Glomerular endothelial cell (primary cell): Measurements from ENCODE around the gene NPHS1. TPM values are rescaled to one million over a fixed set of nuclear protein-coding genes. Genes with fewer than 3 reads are reported as not detected.
"Not testable (repeated sequence)": the region's sequence is repeated elsewhere in the genome, so short reads cannot be mapped to it uniquely, and the experiment has no call there.

Experiments used
- DNase-seq: peaks from one replicate; pipeline ENCODE4 v3.0.0-alpha.2; 2011; ENCODE audit warnings: low read depth, low spot score; ENCODE audit errors: extremely low read depth
- total RNA-seq: library from RNA; depleted of rRNA; stranded (reverse); fragments of >200 nt; gene quantifications from 2 replicates; pipeline ENCODE4 v1.2.3, GENCODE V29; 2015

NPHS1 gene
- total RNA-seq, 1 donor from 2014 or later: not detected

DNA sequence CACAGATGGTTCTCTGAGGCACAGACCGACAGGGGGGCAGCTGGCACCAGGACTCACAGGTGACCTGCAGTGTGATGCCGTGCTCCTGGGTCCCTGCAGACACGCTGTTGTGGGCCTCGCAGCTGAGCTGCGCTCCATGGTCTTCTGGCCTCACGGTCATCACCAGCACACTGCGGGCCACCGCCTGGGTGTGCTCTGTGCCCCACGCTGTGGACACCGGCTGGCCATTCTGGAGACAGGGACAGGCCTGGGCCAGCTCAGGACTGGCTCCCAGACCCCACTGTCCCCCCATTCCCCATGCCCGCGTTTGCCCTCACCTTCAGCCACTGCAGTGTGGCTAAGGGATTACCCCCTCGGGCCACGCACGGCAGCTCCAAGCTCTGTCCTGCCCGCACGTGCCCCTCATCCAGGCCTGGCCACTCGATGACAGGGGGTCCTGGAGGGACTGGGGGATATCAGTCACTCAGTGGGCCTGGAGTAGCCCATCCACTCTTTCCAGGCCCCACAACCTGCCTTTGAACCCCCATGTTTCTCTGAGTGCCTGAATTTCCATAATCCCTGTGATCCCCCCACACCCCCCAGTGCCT, 3.3 kb downstream of the NPHS1 start:
- no peak for DNase-seq

DNA sequence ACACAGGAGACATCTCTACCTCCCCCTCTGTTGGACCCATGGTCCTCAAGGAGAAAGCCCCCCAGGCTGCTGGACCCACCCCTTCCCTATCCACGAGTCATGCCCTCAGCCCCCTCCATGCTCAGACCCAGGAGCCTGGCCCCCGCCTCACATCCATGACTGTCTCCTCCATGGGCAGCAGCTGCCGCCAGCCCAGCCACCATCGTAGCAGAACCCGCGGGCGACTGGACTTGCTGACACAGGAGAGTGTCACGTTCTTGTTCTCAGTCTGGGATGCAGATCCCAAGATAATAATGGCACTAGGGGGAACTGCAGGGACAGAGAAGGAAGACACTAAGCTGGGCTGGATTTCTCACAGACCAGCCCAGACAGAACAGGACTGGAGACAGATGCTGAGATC, 3.8 kb downstream of the NPHS1 start:
- no peak for DNase-seq

DNA sequence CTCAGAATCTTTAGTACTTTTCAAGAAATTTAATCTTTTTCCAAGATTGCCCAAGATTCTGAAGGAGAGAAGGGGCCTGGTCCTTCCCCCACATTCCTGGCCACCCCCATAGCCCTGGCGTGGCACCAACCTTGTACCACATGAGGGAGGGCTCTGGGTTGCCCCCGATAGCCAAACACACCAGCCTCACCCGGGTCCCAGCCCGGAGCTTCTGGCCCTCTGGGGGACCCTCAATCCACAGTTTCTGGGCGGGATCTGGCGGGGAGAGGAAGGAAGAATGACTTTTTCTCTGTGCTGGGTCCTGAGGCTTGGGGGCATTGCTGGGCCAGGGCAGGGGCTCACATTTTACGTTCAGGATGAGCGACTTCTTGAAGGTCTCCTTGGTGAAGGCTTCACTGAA, 4.4 kb downstream of the NPHS1 start:
- no peak for DNase-seq

DNA sequence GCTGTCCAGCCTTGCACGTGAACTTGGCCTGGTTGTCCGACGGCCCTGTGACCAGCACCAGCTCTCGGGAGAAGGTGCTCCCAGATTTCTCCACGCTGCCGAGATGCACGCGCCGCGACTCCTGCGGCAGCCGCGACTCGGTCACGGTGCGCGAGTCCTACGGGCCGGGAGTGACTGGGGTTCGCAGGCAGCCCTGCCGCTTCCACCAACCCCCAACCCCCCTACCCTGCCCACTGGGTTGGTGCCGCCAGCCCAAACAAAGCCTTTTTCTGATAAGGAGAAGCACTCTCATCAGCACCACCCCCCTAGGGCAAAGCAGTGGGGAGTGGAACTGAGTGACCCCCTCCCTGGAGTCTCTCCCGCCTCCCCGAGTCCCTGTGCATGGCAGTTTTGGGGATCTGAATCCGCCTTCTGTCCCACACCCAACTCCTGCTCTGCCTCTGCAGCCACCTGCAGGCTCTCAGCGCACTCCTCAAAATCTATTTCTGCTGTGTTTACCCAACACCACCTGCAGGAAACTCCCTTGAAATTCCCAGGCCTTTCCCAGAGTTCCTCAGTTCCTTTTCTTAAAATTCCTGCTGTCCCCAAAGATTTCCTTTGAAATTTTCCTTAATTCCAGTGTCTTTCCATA, 6.2 kb downstream of the NPHS1 start:
- no peak for DNase-seq

DNA sequence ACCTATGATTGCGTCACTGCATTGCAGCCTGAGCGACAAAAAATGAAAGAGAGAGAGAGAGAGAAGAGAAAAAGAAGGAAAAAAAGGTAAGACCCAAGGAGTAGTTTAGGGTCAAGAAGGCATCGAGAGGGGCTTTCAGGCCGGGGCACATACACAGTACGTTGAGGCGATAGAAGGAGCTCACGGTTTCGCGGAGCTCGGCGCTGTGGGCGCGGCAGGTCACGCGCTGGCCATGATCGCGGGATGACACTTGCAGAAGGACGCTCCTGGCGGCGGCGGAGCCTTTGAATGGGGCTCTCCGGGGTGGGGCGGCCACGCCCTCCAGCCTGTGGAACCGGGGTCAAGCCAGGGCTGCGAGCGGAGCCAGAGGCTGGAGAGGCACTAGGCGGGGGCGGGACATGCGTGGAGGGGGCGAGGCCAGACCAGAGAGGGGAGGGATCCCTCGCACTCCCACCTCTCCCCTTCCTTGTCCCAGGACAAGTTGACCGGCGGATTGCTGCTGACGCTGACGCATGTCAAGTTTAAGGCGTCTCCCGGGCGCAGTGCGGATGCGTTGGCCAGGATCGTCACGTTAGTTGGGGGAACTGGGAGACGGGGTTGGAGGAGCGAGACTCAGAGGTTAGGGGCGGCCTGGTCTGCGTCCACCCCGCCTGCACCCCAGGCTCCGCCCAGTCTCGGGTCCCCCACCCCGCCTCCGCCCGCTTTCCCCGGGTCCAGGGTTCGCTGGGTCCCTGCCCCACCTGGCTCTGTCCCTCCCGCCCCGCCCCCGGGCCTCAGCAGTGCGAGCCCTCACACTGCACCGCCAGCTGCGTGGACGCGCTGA, 6.9 kb downstream of the NPHS1 start:
- DNase-seq: no peak

DNA sequence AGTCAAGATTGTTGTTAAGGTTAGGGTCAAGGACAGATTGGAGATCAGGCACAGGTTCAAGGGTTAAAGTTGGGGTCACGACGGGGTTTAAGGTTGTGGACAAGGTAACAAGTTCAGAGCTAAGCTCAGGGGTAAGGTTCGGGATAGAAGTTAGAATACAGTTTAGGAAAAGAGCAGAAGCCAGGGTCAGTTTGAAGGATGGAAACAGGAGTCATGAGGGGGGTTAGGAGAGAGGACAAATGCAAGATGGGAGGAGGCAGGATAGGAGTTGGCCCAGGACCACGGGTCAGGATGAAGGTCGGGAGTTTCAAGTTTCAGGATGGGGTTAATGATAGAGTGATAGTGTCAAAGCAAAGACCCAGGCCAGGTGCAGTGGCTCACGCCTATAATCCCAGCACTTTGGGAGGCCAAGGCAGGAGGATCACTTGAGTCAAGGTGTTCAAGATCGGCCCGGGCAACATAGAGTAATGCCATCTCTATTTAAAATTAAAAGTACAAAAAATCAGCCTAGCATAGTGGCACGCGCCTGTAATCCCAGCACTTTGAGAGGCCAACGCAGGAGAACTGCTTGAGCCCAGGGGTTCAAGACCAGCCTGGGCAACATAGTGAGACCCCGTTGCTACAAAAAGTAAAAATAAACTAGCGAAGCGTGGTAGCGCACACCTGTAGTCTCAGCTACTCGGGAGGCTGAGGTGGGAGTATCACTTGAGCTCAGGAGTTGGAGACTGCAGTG, 7.7 kb downstream of the NPHS1 start:
- no peak for DNase-seq

DNA sequence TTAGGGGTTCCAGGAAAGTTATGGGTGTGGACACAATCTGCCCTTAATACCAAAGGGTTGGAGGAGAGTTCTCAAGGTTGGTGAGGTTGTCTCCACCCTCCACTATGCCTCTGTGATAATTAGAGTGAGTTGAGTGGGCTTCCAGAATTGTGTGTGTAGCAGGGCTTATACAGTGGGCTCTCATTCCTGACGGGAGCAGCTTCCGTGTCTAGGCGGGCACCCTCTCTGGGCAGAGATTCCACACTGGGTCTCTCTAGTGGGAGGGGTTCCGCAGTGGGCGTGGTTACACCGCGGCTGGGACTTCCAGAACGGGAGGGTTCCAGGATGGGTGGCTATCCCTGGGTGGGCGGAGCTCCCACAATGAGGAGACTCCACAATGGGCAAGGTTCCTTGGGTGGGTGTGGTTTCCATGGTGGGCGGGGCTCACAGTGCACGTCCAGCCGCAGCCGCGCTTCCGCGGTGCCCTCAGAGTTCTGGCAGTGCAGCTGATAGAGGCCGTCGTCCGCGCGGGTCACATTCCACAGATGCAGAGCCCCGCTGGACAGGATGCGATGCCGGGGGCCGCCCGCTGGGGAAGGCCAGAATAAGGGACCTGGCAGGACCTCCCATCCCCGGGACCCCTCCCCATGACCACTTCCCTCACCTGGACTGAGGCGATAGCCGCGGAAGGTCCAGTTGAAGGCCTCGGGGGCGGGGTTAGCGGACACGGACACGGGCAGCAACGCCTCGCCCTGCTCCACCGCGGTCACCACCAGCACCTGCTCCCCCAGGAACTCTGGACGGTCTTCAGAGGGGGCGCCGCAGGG, 8.4 kb downstream of the NPHS1 start:
- DNase-seq: no peak

DNA sequence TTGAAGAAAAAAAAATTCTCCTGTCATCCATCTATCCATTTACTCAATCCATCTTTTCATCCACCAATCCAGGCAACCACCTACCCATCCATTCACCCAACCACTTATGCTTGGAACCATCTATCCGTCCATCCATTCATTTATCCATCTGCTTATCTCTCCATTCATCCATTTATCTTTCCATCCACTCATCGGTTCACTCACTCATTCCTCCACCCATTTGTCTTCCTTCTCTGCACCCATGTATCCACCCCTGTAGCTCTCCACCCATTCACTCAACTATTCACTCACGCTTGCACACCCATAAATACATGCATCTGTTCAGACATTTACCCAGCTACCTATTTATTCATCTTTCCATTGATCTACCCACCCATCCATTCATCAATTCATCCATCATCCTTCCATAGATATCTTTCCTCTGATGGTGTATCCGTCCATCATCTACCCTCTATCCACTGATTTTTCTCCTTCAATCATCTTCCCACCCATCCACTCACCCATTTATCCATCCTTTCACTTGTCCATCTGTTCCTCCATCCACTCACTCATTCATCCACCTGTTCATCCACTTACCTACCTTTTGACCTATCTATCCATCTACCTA, 9.5 kb downstream of the NPHS1 start:
- DNase-seq: no peak

DNA sequence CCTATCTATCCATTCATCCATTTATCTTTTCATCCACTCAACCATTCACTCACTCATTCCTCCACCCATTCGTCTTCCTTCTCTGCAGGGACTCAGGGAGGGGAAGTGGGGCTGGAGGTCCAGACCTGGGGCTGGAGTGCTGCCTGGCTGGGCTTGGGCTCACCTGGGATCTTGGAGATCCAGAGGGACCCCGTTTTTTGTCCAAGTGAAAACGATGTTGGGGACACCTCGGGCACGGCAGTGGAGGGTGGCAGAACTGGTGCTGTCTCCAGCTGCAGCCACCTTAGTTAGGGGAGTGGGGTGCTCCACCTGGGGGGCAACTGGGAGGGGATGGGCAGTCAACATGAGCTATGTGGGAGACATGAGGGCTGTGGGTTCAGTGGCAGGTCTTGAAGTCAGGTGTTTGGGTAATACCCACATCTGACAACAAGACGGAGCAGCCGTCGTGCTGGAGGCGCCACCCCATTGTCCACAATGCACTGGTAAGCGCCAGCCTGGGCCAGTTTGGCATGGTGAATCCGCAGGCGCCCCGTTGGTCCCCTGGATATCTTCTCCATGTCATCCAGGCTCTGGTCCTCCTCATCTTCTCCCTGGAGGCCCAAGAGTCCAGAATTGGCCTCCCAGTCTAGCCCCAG, 10.2 kb downstream of the NPHS1 start:
- DNase-seq: no peak

DNA sequence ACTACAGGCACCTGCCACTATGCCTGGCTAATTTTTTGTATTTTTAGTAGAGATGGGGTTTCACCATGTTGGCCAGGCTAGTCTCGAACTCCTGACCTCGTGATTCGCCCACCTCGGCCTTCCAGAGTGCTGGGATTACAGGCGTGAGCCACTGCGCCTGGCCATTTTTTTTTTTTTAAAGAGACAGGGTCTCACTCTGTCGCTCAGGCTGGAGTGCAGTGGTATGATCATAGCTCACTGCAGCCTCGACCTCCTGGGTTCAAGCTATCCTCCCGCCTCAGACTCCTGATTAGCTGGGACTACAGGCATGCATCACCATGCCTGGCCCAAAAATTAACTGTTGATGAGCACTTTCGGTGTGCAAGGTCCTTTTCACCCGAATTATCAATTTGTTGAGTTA, 16.2 kb downstream of the NPHS1 start:
- not testable (repeated sequence) for DNase-seq

DNA sequence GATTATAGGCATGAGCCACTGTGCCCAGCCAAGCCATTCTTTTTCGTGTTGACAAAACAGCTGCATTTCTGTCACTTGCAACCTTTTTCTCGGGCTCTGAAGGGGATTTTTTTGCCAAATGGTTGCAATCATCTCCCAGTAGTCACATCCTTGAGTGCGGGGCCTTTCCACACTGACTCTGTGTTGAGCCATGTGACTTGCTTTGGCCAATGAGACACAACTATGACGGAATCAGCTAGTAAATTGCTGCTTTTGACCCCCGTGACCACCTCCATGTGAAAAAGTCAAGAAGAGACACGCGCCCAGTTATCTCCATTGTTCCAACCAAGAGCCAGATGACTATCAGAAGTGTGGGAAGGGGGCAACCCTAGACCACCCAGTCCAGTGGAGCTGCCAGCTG, 18.3 kb downstream of the NPHS1 start:
- DNase-seq: no peak

DNA sequence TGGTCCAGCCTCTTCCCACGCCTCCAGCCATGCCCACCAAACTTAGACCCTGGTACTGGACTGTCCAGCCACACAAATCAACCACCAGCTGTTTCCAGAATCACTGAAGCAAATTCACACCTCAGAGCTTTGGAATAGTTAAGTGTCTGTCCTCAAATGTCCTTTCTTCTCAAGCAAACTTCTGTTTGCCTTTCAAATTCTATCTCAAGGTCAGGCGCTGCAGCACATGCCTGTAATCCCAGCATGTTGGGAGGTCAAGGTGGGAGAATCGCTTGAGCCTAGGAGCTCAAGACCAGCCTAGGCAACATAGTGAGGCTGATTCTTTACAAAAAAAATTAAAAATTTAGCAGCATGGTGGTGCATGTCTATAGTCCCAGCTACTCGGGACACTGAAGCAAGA, 20.2 kb downstream of the NPHS1 start:
- no peak for DNase-seq

DNA sequence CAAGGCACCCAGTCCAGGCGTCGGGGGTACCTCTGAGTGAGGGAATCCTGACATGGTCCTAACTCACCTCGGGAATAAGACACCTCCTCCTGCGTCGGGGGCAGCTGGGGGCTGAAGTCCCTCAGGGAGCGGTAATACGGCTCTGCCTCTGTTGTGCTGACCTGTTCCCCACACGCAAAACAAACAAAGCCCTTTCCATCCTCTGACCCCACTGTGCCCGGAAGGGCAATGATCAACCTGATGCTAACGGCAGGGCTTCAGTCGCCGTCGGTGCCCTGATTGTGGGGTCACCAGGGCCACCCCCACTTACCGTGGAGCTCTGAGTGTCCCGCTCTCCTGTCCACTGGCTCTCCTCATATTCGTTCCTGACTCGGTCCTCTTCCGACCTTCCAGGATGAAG, 21.3 kb downstream of the NPHS1 start:
- no peak for DNase-seq

DNA sequence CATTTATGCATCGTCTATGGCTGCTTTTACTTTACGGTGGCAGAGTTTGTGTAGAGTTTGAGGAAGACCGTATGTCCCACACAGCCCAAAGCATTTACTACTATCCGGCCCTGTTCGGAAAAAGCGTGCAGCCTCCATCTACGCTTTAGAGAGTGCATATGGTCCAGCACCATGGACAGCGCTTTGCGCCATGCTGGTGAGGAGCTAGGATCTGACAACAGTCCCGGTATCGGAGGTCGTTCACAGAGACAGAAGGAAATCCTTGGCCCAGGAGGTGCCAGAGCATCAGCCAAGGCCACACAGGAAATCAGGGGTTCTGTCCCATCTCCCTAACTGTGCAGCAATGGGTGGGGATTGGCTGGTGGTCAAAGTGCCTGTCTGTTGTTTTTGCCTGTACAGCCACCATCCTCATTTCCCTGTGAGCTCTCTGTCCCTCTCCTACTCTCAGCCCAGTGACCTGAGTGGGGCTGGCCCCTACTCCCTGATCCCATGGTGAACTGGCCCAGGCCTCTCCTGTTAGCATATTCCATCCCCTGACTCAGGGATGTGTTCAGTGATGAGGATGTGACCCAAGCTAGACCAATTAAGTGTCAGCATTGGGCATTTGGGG, 23.5 kb downstream of the NPHS1 start:
- peak; percentile 14 for DNase-seq

DNA sequence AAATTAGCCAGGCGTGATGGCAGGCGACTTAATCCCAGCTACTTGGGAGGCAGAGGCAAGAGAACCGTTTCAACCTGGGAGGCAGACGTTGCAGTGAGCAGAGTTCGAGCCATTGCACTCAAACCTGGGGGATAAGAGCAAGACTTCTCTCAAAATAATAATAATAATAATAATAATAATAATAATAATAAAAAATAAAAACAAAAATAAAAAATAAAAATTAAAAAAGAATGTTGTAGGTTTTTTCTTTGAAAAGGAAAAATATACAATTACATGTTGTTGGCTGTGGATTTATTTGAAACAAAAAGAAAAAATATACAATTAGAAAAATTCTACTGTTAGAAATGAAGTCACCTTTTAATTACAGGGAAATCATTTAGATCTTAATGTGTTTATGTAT, 28.2 kb downstream of the NPHS1 start:
- DNase-seq: no peak

DNA sequence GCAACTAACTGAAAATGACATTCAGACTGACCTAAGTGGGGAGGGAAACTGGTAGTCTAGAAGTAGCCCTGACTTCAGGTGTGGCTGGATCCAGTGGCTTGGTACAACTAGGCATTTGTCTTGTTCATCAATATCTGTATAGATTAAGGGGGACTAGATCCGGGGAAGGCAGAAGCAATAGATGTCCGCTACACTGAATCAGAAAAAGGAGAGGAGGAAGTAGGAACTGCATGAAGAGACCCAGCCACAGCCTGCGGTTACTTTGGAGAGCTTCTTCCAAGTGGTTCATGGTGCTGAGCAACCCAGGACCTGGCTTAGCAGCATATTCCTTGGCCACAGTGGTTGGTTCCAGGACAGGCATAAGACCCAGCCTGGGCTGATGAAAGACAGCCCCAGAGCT, 29.7 kb downstream of the NPHS1 start:
- DNase-seq: no peak

DNA sequence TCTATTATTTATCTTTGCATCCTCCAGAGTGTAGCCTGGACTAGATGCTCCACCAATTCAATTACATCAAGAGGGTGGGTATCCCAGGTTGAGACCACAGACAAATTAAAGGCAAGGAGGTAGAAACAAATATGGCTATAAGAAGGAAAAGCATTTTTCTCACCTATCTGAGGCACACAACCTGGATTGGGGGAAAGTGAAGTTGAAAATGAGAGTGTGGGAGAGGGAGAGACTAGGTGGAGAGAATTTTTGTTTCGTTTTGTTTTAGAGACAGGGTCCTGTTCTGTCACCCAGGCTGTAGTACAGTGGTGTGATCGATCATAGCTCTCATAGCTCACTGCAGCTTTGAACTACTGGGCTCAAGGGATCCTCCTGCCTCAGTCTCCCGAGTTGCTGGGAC, 33.9 kb downstream of the NPHS1 start:
- DNase-seq: no peak

DNA sequence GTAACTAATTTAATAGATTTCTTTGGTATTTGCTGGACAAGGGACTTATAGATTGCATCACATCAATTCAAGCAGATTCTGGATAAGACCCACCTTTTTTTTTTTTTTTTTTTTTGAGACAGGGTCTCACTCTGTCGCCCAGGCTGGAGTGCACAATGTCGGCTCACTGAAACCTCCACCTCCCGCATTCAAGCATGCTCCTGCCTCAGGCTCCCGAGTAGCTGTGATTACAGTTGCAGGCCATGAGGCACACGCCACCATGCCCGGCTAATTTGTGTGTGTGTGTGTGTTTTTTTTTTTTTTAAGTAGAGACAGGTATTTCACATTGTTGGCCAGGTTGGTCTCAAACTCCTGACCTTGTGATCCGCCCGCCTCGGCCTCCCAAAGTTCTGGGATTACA, 35.5 kb downstream of the NPHS1 start:
- no peak for DNase-seq

DNA sequence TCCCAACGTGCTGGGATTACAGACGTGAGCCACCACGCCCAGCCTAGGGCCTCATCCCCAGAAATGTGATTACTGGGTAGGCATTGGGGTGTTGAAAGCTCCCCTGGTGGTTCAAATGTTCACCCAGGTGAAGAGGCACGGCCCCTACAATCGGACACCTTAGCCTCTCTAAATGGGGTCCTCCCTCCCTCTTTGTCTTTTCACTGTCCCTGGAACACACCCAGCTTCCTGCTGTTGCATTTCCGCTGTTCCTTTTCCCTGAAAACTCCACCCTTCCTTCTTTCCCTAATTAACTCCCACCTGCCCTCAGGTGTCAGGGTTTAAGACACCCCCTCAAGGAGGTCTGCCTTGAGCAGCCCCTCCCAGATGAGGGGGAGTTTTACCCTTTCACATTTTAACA, 36.0 kb downstream of the NPHS1 start:
- no peak for DNase-seq
